Progenitor cell of endocrine pancreas (in vitro differentiated cells): ENCODE data around the gene PLS3. TPM values are rescaled to one million over a fixed set of nuclear protein-coding genes. Genes with fewer than 3 reads are reported as not detected.

Experiments used
- DNase-seq: peaks from one replicate; pipeline ENCODE4 v3.0.0; 2021; ENCODE audit warnings: low spot score; ENCODE audit not compliant: unreplicated experiment
- H3K27ac Mint-ChIP-seq: 2 replicates; pipeline ENCODE4 v1.8.0; 2021; ENCODE audit warnings: mild to moderate bottlenecking, moderate library complexity, mixed read lengths
- H3K27me3 Mint-ChIP-seq: 2 replicates; pipeline ENCODE4 v1.8.0; 2021; ENCODE audit warnings: mixed read lengths
- H3K36me3 Mint-ChIP-seq: 2 replicates; pipeline ENCODE4 v1.8.0; 2022; ENCODE audit warnings: mixed read lengths; ENCODE audit not compliant: insufficient read depth
- H3K4me1 Mint-ChIP-seq: 2 replicates; pipeline ENCODE4 v1.8.0; 2021; ENCODE audit warnings: low read depth, mixed read lengths
- H3K4me3 Mint-ChIP-seq: 2 replicates; pipeline ENCODE4 v1.8.0; 2021; ENCODE audit warnings: low read depth, mild to moderate bottlenecking, moderate library complexity, mixed read lengths
- H3K9me3 Mint-ChIP-seq: 2 replicates; pipeline ENCODE4 v1.8.0; 2021; ENCODE audit warnings: low read depth, mixed read lengths
- total RNA-seq: library from RNA; stranded (reverse); gene quantifications from 2 replicates; pipeline ENCODE4 v1.2.1, GENCODE V29; 2021
- TF ChIP-seq, protein P1 (sequence below): fragments of 200-600 bp; sonication (generic); IDR thresholded peaks from one replicate; pipeline ENCODE4 v1.5.0; 2021; ENCODE audit warnings: antibody characterized with exemption, mild to moderate bottlenecking; ENCODE audit not compliant: unreplicated experiment

Gene PLS3
- total RNA-seq, 1 donor from 2014 or later, result 98.7 TPM

DNA sequence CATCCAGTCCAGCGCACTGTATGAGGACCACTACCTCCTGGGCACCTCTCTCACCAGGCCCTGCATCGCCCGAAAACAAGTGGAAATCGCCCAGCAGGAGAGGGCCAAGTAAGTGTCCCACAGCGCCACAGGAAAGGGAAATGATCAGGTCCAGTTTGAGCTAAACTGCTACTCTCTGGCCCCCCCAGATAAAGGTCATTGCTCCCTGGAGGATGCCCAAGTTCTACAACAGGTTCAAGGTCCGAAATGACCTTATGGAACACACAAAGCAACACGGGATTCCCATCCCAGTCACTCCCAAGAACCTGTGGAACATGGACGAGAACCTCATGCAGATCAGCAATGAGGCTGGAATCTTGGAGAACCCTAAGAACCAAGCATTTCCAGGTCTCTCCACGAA, 104.1 kb downstream of the PLS3 start:
- Mint-ChIP-seq H3K27ac (no peak overlapping the region), H3K36me3 (no peaks in the 10 kb centered on the region), H3K4me3 (no peak overlapping the region), H3K27me3 (no peaks in the 10 kb centered on the region), H3K4me1 (no peaks in the 10 kb centered on the region), H3K9me3 (peaks cover 3% of the 10 kb centered on the region)
- TF ChIP-seq, protein P1, sequence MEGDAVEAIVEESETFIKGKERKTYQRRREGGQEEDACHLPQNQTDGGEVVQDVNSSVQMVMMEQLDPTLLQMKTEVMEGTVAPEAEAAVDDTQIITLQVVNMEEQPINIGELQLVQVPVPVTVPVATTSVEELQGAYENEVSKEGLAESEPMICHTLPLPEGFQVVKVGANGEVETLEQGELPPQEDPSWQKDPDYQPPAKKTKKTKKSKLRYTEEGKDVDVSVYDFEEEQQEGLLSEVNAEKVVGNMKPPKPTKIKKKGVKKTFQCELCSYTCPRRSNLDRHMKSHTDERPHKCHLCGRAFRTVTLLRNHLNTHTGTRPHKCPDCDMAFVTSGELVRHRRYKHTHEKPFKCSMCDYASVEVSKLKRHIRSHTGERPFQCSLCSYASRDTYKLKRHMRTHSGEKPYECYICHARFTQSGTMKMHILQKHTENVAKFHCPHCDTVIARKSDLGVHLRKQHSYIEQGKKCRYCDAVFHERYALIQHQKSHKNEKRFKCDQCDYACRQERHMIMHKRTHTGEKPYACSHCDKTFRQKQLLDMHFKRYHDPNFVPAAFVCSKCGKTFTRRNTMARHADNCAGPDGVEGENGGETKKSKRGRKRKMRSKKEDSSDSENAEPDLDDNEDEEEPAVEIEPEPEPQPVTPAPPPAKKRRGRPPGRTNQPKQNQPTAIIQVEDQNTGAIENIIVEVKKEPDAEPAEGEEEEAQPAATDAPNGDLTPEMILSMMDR, result no peak
- DNase-seq, result no peak

DNA sequence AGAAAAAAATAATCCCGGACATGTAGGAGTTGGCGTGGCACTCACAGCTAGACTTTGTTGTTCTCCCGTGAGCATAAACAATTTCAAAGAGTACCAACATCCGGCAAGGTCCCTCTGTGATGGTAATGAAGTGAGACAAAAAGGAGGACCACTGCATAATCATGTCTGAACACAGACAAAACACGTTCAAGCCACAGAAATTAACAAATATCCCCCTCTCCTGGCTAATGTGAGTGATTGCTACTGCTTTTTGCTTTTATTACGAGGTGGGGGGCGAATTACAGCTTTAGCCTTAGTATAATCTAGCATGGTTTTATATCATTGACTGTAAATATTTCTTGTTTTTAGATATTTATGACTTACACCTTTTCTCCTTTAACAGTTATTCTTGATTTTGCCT, 118.5 kb downstream of the PLS3 start:
- TF ChIP-seq, protein P1, result peak; percentile 41
- no peaks in the 10 kb centered on the region for H3K27me3 Mint-ChIP-seq
- H3K9me3 Mint-ChIP-seq, result no peaks in the 10 kb centered on the region
- H3K36me3 Mint-ChIP-seq, result no peaks in the 10 kb centered on the region
- no peaks in the 10 kb centered on the region for H3K4me1 Mint-ChIP-seq
- no peak overlapping the region for H3K4me3 Mint-ChIP-seq
- DNase-seq, result no peak
- H3K27ac Mint-ChIP-seq, result no peak overlapping the region

DNA sequence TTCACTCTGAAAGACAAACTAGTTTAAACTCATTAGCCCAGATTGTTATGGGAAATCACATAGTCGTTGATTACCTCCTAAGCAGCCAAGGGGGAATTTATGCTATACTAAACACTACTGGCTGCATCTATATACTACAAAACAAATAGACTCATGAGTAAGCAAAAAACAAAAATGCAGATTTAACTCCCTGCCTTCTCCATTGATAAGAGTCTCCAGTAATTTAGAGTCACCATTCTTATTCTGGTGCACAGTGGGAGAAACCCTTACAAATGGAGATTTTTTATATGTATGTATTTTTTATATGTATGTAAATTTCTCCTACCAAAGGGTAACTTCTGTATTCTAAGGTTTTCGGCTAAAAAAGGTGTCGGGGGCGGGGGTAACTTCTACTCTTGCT, 126.6 kb downstream of the PLS3 start:
- H3K9me3 Mint-ChIP-seq, result no peaks in the 10 kb centered on the region
- no peaks in the 10 kb centered on the region for H3K36me3 Mint-ChIP-seq
- no peak overlapping the region for H3K4me3 Mint-ChIP-seq
- TF ChIP-seq, protein P1, result no peak
- peaks cover 5% of the 10 kb centered on the region for H3K27me3 Mint-ChIP-seq
- DNase-seq, result no peak
- H3K4me1 Mint-ChIP-seq, result peaks cover 7% of the 10 kb centered on the region
- no peak overlapping the region for H3K27ac Mint-ChIP-seq

DNA sequence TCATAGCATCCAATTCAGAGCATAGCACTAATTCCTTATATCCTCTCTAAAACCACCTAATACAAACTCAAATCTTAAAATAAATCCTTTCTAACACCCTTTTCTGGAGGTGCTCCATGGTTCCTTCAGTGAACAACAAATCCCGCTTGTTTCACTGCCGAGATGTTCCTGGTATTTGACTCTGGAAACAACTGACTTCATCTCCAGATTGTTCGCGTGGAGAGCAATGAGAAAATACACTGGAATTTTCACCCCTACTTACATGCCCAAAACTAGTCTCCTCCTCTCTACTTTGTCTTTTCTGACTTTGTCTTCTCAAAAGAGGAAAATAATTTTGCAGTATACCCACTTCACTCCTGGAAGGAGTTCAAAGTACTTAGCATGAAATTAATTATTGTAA, 129.0 kb downstream of the PLS3 start:
- H3K4me3 Mint-ChIP-seq, result no peak overlapping the region
- H3K27me3 Mint-ChIP-seq, result peaks cover 16% of the 10 kb centered on the region
- H3K36me3 Mint-ChIP-seq, result no peaks in the 10 kb centered on the region
- H3K4me1 Mint-ChIP-seq, result peaks cover 11% of the 10 kb centered on the region
- TF ChIP-seq, protein P1, result no peak
- H3K9me3 Mint-ChIP-seq, result no peaks in the 10 kb centered on the region
- no peak for DNase-seq
- H3K27ac Mint-ChIP-seq, result peak overlapping the region; percentile 91

DNA sequence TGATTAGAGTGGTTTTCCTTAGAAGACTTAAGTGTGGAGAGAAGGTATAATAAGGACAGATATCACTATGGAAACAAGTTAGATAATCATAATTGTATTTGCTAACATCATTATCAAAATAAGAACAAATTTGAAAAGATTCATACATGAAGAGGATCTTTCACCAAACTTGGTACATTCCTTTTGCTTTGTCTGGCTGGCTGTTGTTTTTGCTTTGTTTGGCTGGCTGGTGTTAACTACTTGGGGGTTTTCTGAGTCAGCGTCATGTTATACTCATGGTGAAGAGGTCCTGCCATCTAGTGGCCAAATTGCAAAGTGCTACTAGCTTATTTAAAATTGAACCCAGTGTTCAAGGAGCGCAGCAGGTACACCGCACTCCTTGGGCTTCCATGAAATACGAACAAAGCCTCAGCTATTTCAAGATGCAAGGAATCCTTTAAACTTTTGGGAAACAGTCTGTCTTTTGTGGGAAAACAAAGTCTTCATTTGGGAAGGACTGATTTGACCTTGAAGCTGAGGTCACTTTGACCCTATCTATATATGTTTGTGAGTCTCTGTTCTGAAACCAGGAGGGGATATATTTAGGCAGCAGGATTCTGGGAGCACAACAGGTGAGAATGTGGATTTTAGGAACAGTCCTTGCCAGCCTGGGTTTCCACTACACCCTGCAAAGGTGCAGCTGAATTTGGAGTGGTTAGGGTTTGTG, 129.7 kb downstream of the PLS3 start:
- H3K9me3 Mint-ChIP-seq, result no peaks in the 10 kb centered on the region
- peaks cover 11% of the 10 kb centered on the region for H3K4me1 Mint-ChIP-seq
- TF ChIP-seq, protein P1, result peak; percentile 85
- DNase-seq, result peak; percentile 65
- H3K4me3 Mint-ChIP-seq, result no peak overlapping the region
- H3K27ac Mint-ChIP-seq, result peak overlapping the region; percentile 91
- peaks cover 21% of the 10 kb centered on the region for H3K27me3 Mint-ChIP-seq
- no peaks in the 10 kb centered on the region for H3K36me3 Mint-ChIP-seq
